Activated CD8-positive, alpha-beta memory T cell treated with anti-CD3 and anti-CD28 coated beads, Interleukin-2, amount 10 ng/mL, durations not matched to agents 7 days and 5 days (primary cell): ENCODE data around the gene RPTOR. TPM values are rescaled to one million over a fixed set of nuclear protein-coding genes. Genes with fewer than 3 reads are reported as not detected.

Source experiments
- ATAC-seq: fragments of 150-1000 bp; cut with Tn5 transposase; one replicate; pipeline ENCODE4 v1.10.0; 2021; ENCODE audit warnings: moderate library complexity
- CTCF ChIA-PET: fragments of 350-600 bp; sonication (Branson Sonifier 250); formaldehyde crosslinking; loops from one replicate; lab custom pipeline; 2021; ENCODE audit warnings: antibody characterized with exemption; lab: Charles Lee
- DNase-seq: peaks from one replicate; pipeline ENCODE4 v3.0.0-alpha.2; 2020
- H3K27ac Mint-ChIP-seq: one replicate; pipeline ENCODE4 v1.8.0; 2021; ENCODE audit warnings: mild to moderate bottlenecking, mixed read lengths
- H3K27me3 Mint-ChIP-seq: one replicate; pipeline ENCODE4 v1.8.0; 2021; ENCODE audit warnings: mixed read lengths
- H3K36me3 Mint-ChIP-seq: one replicate; pipeline ENCODE4 v1.8.0; 2021; ENCODE audit warnings: mild to moderate bottlenecking, mixed read lengths
- H3K4me1 Mint-ChIP-seq: one replicate; pipeline ENCODE4 v1.8.0; 2021; ENCODE audit warnings: mixed read lengths
- H3K4me3 Mint-ChIP-seq: one replicate; pipeline ENCODE4 v1.8.0; 2021; ENCODE audit warnings: mild to moderate bottlenecking, moderate library complexity, mixed read lengths
- H3K9me3 Mint-ChIP-seq: one replicate; pipeline ENCODE4 v1.8.0; 2022; ENCODE audit warnings: low read depth, mixed read lengths
- total RNA-seq, 2 experiments: library from RNA; stranded (reverse); gene quantifications; one replicate each; pipeline ENCODE4 v1.2.3, GENCODE V29; 2021

The RPTOR gene
- total RNA-seq, 2 experiments from 2014 or later, result 60.4 to 87.0 TPM

GRCh38 chr17:80745183-80745582 is 200.5 kb downstream of the RPTOR start:
- peaks cover 26% of the 10 kb centered on the region for H3K4me1 Mint-ChIP-seq
- CTCF ChIA-PET, result interaction anchor here (1.0 to 1.1 kb wide), 3 partner anchors 11 to 68 kb away, joined by 3 to 4 read pairs (median 4); no protein-coding TSS in a partner anchor
- peaks cover 39% of the 10 kb centered on the region for H3K36me3 Mint-ChIP-seq
- no peaks in the 10 kb centered on the region for H3K9me3 Mint-ChIP-seq
- no peak overlapping the region for H3K4me3 Mint-ChIP-seq
- DNase-seq, result no peak
- H3K27me3 Mint-ChIP-seq, result no peaks in the 10 kb centered on the region
- no peak for ATAC-seq
- no peak overlapping the region for H3K27ac Mint-ChIP-seq

- CTCF ChIA-PET, result interaction anchor here (1.0 to 1.4 kb wide), 2 partner anchors 9 to 70 kb away, joined by 3 to 4 read pairs; no protein-coding TSS in a partner anchor
- peaks cover 30% of the 10 kb centered on the region for H3K36me3 Mint-ChIP-seq
- H3K27me3 Mint-ChIP-seq, result no peaks in the 10 kb centered on the region
- no peak overlapping the region for H3K4me3 Mint-ChIP-seq
- no peak for DNase-seq
- ATAC-seq, result no peak
- H3K9me3 Mint-ChIP-seq, result no peaks in the 10 kb centered on the region
- no peak overlapping the region for H3K27ac Mint-ChIP-seq
- peaks cover 27% of the 10 kb centered on the region for H3K4me1 Mint-ChIP-seq
Measured at GRCh38 chr17:80746262-80746935, 201.8 kb downstream of the RPTOR start.

GRCh38 chr17:80747469-80747868 is 202.8 kb downstream of the RPTOR start:
- no peak overlapping the region for H3K4me3 Mint-ChIP-seq
- H3K27ac Mint-ChIP-seq, result peak overlapping the region; percentile 22
- no peak for DNase-seq
- CTCF ChIA-PET, result interaction anchor here (1.4 kb wide), 1 partner anchor 8 kb away, joined by 4 read pairs; no protein-coding TSS in a partner anchor
- peaks cover 28% of the 10 kb centered on the region for H3K4me1 Mint-ChIP-seq
- H3K27me3 Mint-ChIP-seq, result no peaks in the 10 kb centered on the region
- H3K36me3 Mint-ChIP-seq, result peaks cover 20% of the 10 kb centered on the region
- no peak for ATAC-seq
- no peaks in the 10 kb centered on the region for H3K9me3 Mint-ChIP-seq

GRCh38 chr17:80749611-80750010 is 205.0 kb downstream of the RPTOR start:
- H3K9me3 Mint-ChIP-seq, result no peaks in the 10 kb centered on the region
- H3K4me1 Mint-ChIP-seq, result peaks cover 28% of the 10 kb centered on the region
- H3K36me3 Mint-ChIP-seq, result peaks cover 19% of the 10 kb centered on the region
- no peaks in the 10 kb centered on the region for H3K27me3 Mint-ChIP-seq
- ATAC-seq (no peak), DNase-seq (no peak)
- CTCF ChIA-PET, result interaction anchor here (1.1 kb wide), 1 partner anchor 34 kb away, joined by 3 read pairs; no protein-coding TSS in a partner anchor
- H3K27ac Mint-ChIP-seq, result peak overlapping the region; percentile 24
- no peak overlapping the region for H3K4me3 Mint-ChIP-seq

- no peak overlapping the region for H3K27ac Mint-ChIP-seq
- DNase-seq (no peak), ATAC-seq (no peak)
- H3K9me3 Mint-ChIP-seq, result no peaks in the 10 kb centered on the region
- H3K4me3 Mint-ChIP-seq, result no peak overlapping the region
- H3K4me1 Mint-ChIP-seq, result peaks cover 28% of the 10 kb centered on the region
- no peaks in the 10 kb centered on the region for H3K27me3 Mint-ChIP-seq
- CTCF ChIA-PET, result interaction anchor here (1.0 to 1.1 kb wide), 2 partner anchors 13 to 33 kb away, joined by 3 read pairs; no protein-coding TSS in a partner anchor
- peaks cover 22% of the 10 kb centered on the region for H3K36me3 Mint-ChIP-seq
Measured at GRCh38 chr17:80750263-80750662, 205.6 kb downstream of the RPTOR start.

GRCh38 chr17:80751070-80751945 is 206.7 kb downstream of the RPTOR start:
- Mint-ChIP-seq H3K4me1 (peaks cover 32% of the 10 kb centered on the region), H3K27me3 (no peaks in the 10 kb centered on the region), H3K9me3 (no peaks in the 10 kb centered on the region), H3K4me3 (no peak overlapping the region), H3K27ac (no peak overlapping the region), H3K36me3 (peaks cover 26% of the 10 kb centered on the region)
- CTCF ChIA-PET, result interaction anchor here (1.0 kb wide), 2 partner anchors 12 to 176 kb away, joined by 3 read pairs; no protein-coding TSS in a partner anchor
- DNase-seq (no peak), ATAC-seq (no peak)

GRCh38 chr17:80751946-80752581 is 207.4 kb downstream of the RPTOR start:
- H3K9me3 Mint-ChIP-seq, result no peaks in the 10 kb centered on the region
- peak overlapping the region; percentile 58 for H3K27ac Mint-ChIP-seq
- no peaks in the 10 kb centered on the region for H3K27me3 Mint-ChIP-seq
- H3K4me3 Mint-ChIP-seq, result no peak overlapping the region
- H3K4me1 Mint-ChIP-seq, result peaks cover 32% of the 10 kb centered on the region
- no peak for DNase-seq
- CTCF ChIA-PET, result interaction anchor here (1.0 kb wide), 1 partner anchor 177 kb away, joined by 3 read pairs; no protein-coding TSS in a partner anchor
- H3K36me3 Mint-ChIP-seq, result peaks cover 28% of the 10 kb centered on the region
- ATAC-seq, result no peak

- peak overlapping the region; percentile 46 for H3K27ac Mint-ChIP-seq
- peaks cover 41% of the 10 kb centered on the region for H3K4me1 Mint-ChIP-seq
- no peaks in the 10 kb centered on the region for H3K27me3 Mint-ChIP-seq
- CTCF ChIA-PET, result no interaction called here
- H3K36me3 Mint-ChIP-seq, result peaks cover 35% of the 10 kb centered on the region
- no peak overlapping the region for H3K4me3 Mint-ChIP-seq
- ATAC-seq, result no peak
- no peaks in the 10 kb centered on the region for H3K9me3 Mint-ChIP-seq
- no peak for DNase-seq
Measured at GRCh38 chr17:80753685-80754345, 209.2 kb downstream of the RPTOR start.

GRCh38 chr17:80754846-80755245 is 210.2 kb downstream of the RPTOR start:
- no peak for DNase-seq
- CTCF ChIA-PET, result interaction anchor here (1.3 to 2.3 kb wide), 5 partner anchors 8 to 144 kb away, joined by 3 to 7 read pairs (median 4); no protein-coding TSS in a partner anchor
- Mint-ChIP-seq H3K4me3 (no peak overlapping the region), H3K9me3 (no peaks in the 10 kb centered on the region), H3K36me3 (peaks cover 41% of the 10 kb centered on the region), H3K27ac (peak overlapping the region; percentile 41), H3K4me1 (peaks cover 50% of the 10 kb centered on the region), H3K27me3 (no peaks in the 10 kb centered on the region)
- no peak for ATAC-seq

GRCh38 chr17:80755650-80756405 is 211.2 kb downstream of the RPTOR start:
- Mint-ChIP-seq H3K4me1 (peaks cover 59% of the 10 kb centered on the region), H3K9me3 (no peaks in the 10 kb centered on the region), H3K36me3 (peaks cover 43% of the 10 kb centered on the region), H3K4me3 (no peak overlapping the region), H3K27ac (no peak overlapping the region), H3K27me3 (no peaks in the 10 kb centered on the region)
- CTCF ChIA-PET, result interaction anchor here (1.1 to 2.3 kb wide), 9 partner anchors 9 to 280 kb away, joined by 3 to 7 read pairs (median 4); partner anchors contain the start of gene NPTX1
- no peak for ATAC-seq
- DNase-seq, result no peak

- CTCF ChIA-PET, result interaction anchor here (1.0 to 1.5 kb wide), 5 partner anchors 17 to 183 kb away, joined by 3 to 4 read pairs (median 3); no protein-coding TSS in a partner anchor
- Mint-ChIP-seq H3K27ac (peak overlapping the region; percentile 85), H3K4me3 (no peak overlapping the region), H3K36me3 (peaks cover 52% of the 10 kb centered on the region), H3K4me1 (peaks cover 68% of the 10 kb centered on the region), H3K27me3 (no peaks in the 10 kb centered on the region), H3K9me3 (no peaks in the 10 kb centered on the region)
- ATAC-seq, result no peak
- DNase-seq, result no peak
Measured at GRCh38 chr17:80758481-80759376, 214.1 kb downstream of the RPTOR start.
